HG03039 (cell line): ENCODE measurements around the gene CIROP.
"Not testable (repeated sequence)": the region's sequence is repeated elsewhere in the genome, so short reads cannot be mapped to it uniquely, and the experiment has no call there.

Source experiments
- ATAC-seq: cut with Tn5 transposase; IDR thresholded peaks from one replicate; pipeline ENCODE4 v1.9.1; 2021; ENCODE audit warnings: mild to moderate bottlenecking, moderate library complexity; ENCODE audit not compliant: unreplicated experiment

CIROP gene

GRCh38 chr14:23114669-23115038, 9.9 kb upstream of the CIROP start:
- no peak for ATAC-seq

GRCh38 chr14:23114120-23114458, 9.3 kb upstream of the CIROP start:
- ATAC-seq: no peak

GRCh38 chr14:23113431-23114119, 8.8 kb upstream of the CIROP start:
- no peak for ATAC-seq

- no peak for ATAC-seq
Measured at GRCh38 chr14:23112359-23113178, 7.8 kb upstream of the CIROP start.

GRCh38 chr14:23110579-23111365, 6.0 kb upstream of the CIROP start:
- ATAC-seq: no peak

GRCh38 chr14:23109769-23110168, 5.0 kb upstream of the CIROP start:
- no peak for ATAC-seq

- not testable (repeated sequence) for ATAC-seq
Measured at GRCh38 chr14:23108169-23108568, 3.4 kb upstream of the CIROP start.

- ATAC-seq: not testable (repeated sequence)
Measured at GRCh38 chr14:23107620-23108019, 2.8 kb upstream of the CIROP start.

GRCh38 chr14:23106747-23107045, 1.9 kb upstream of the CIROP start:
- ATAC-seq: no peak

GRCh38 chr14:23105348-23105824, 597 bp upstream of the CIROP start:
- ATAC-seq: no peak

- ATAC-seq: no peak
Measured at GRCh38 chr14:23104070-23104590, 659 bp downstream of the CIROP start.

GRCh38 chr14:23103581-23103980, 1.2 kb downstream of the CIROP start:
- no peak for ATAC-seq

GRCh38 chr14:23102801-23103200, 2.0 kb downstream of the CIROP start:
- no peak for ATAC-seq

- ATAC-seq: no peak
Measured at GRCh38 chr14:23101986-23102625, 2.7 kb downstream of the CIROP start.

GRCh38 chr14:23101213-23101970, 3.4 kb downstream of the CIROP start:
- ATAC-seq: no peak

GRCh38 chr14:23099212-23099861, 5.5 kb downstream of the CIROP start:
- ATAC-seq: no peak

GRCh38 chr14:23097786-23098185, 7.0 kb downstream of the CIROP start:
- ATAC-seq: no peak

GRCh38 chr14:23095196-23096108, 9.3 kb downstream of the CIROP start, which contains the start of gene C14orf119:
Gene C14orf119, plus strand, starts transcription at chr14:23095505. Its CDS starts 2,154 bp downstream, at chr14:23097659.
- ATAC-seq: peak; percentile 82
